Sciatic nerve (tissue), 2 donors: ENCODE measurements around the gene CHPF. TPM values are rescaled to one million over a fixed set of nuclear protein-coding genes. Genes with fewer than 3 reads are reported as not detected.

Experiments used
- ATAC-seq: fragments of 200-7000 bp; cut with Tn5 transposase; one replicate; pipeline ENCODE4 v1.9.1; 2020; ENCODE audit warnings: mild to moderate bottlenecking, moderate library complexity
- DNase-seq: peaks from one replicate; pipeline ENCODE4 v3.0.0-alpha.2; 2020; ENCODE audit warnings: low spot score
- intact Hi-C: fragments of 100-400 bp; cut with DNase I; formaldehyde crosslinking; loops from one replicate; pipeline ENCODE4 v1.14.2; 2022
- total RNA-seq: library from RNA; stranded (reverse); fragmentation: NEBNext Ultra II Directional; extraction: Animal tissue kit (Norgen Biotek cat#: 25700); gene quantifications from one replicate; pipeline ENCODE4 v1.2.1, GENCODE V29; 2021
- donor health status: DM: no; HTN: no; CAD: no.
- donor health status: DM: no; HTN: no; CAD: no.

Gene CHPF
- 33.4 TPM for total RNA-seq

- ATAC-seq, result peak; percentile 98
- peak; percentile 99 for DNase-seq
- intact Hi-C loops, result loop anchor here (5.0 kb wide), 1 partner anchor 99 kb away; no protein-coding TSS in a partner anchor
These were observed at the start of gene CHPF, which contains the start of gene TMEM198 for GRCh38 chr2:219543596-219544358. Gene CHPF (minus strand): TSS chr2:219543809. CDS start chr2:219543538, 271 bp downstream. Gene TMEM198 (plus strand): TSS chr2:219544028. CDS start chr2:219544728, 700 bp downstream.

- ATAC-seq (no peak), DNase-seq (no peak)
- intact Hi-C loops, result no loop called here
These were observed 49.5 kb upstream of the CHPF start for GRCh38 chr2:219593154-219593553.

GRCh38 chr2:219592736-219593135 is 49.1 kb upstream of the CHPF start:
- DNase-seq, result no peak
- intact Hi-C loops, result no loop called here
- no peak for ATAC-seq

- intact Hi-C loops, result no loop called here
- DNase-seq (no peak), ATAC-seq (no peak)
These were observed 47.5 kb upstream of the CHPF start for GRCh38 chr2:219591091-219591490.

GRCh38 chr2:219581346-219581745 is 37.7 kb upstream of the CHPF start:
- ATAC-seq (no peak), DNase-seq (no peak)
- intact Hi-C loops, result no loop called here

GRCh38 chr2:219578811-219579613 is 35.4 kb upstream of the CHPF start:
- DNase-seq (no peak), ATAC-seq (no peak)
- intact Hi-C loops, result no loop called here

GRCh38 chr2:219576505-219577388 is 33.1 kb upstream of the CHPF start:
- no peak for DNase-seq
- ATAC-seq, result peak; percentile 35
- intact Hi-C loops, result no loop called here

GRCh38 chr2:219575566-219576504 is 32.2 kb upstream of the CHPF start:
- intact Hi-C loops, result no loop called here
- no peak for ATAC-seq
- no peak for DNase-seq

- ATAC-seq (no peak), DNase-seq (no peak)
- intact Hi-C loops, result no loop called here
These were observed 31.1 kb upstream of the CHPF start for GRCh38 chr2:219574484-219575311.

GRCh38 chr2:219573166-219573565 is 29.6 kb upstream of the CHPF start:
- intact Hi-C loops, result no loop called here
- no peak for ATAC-seq
- no peak for DNase-seq

GRCh38 chr2:219572237-219573001 is 28.8 kb upstream of the CHPF start, which contains the start of gene INHA:
Gene INHA (plus strand): TSS chr2:219572310. CDS start chr2:219572375, 65 bp downstream.
- intact Hi-C loops, result no loop called here
- ATAC-seq (peak; percentile 4), DNase-seq (no peak)

- peak; percentile 73 for ATAC-seq
- intact Hi-C loops, result no loop called here
These were observed 28.0 kb upstream of the CHPF start, which contains the start of gene OBSL1 for GRCh38 chr2:219571311-219572236. Gene OBSL1 (minus strand): TSS chr2:219571539. CDS start chr2:219571232, 307 bp downstream.

GRCh38 chr2:219570924-219571310 is 27.3 kb upstream of the CHPF start:
- DNase-seq, result no peak
- intact Hi-C loops, result no loop called here
- no peak for ATAC-seq

More at GRCh38 chr2:219571311-219572236, 28.0 kb upstream of the CHPF start, which contains the start of gene OBSL1:
- DNase-seq, result no peak

GRCh38 chr2:219570194-219570923 is 26.8 kb upstream of the CHPF start:
- intact Hi-C loops, result no loop called here
- no peak for DNase-seq
- ATAC-seq, result peak; percentile 41

GRCh38 chr2:219569635-219570034 is 26.0 kb upstream of the CHPF start:
- intact Hi-C loops, result no loop called here
- DNase-seq (no peak), ATAC-seq (no peak)
